Caki2 (cell line): Measurements from ENCODE around the gene MAN1B1. TPM values are rescaled to one million over a fixed set of nuclear protein-coding genes. Genes with fewer than 3 reads are reported as not detected.

Source experiments
- DNase-seq: peaks from one replicate; pipeline ENCODE4 v3.0.0-alpha.2; 2015; ENCODE audit warnings: low read depth
- in situ Hi-C: cut with HindIII; loops from 2 replicates; pipeline ENCODE4 v1.10.0; 2016; ENCODE audit warnings: low sequenced_read_pairs, low pct_unique_long_range_greater_than_20kb, mixed read lengths
- total RNA-seq: library from RNA; depleted of rRNA; stranded (reverse); fragments of >200 nt; shearing (Covaris generic); gene quantifications from 2 replicates; pipeline ENCODE4 v1.2.3, GENCODE V29; 2014; ENCODE audit warnings: low replicate concordance; rRNA removed

The MAN1B1 gene
- total RNA-seq, 1 experiment from 2014 or later = 79.4 TPM

DNA sequence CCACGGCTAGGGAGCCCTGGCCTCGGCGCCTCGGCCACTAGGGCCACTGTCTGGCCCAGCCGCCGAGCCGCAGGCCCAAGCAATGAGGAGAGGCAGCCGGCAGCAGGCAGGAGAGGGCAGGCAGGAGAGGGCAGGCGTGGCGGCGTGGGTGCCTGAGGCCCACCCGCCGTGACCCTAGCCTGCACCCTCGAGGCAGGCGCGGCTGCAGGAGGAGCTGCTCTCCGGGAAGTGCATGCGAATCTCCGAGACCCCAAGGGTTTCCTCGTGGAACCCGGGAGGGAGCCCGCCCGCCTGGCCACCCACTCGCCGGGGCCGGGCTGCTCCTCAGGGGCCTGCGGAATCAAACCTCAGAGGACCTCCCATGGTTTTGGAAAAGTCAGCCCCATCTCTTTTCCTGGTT lies 61.5 kb downstream of the MAN1B1 start:
- in situ Hi-C loops = no loop called here
- no peak for DNase-seq

- in situ Hi-C loops = no loop called here
- DNase-seq = no peak
Measured at GRCh38 chr9:137148661-137149060, 61.9 kb downstream of the MAN1B1 start.

DNA sequence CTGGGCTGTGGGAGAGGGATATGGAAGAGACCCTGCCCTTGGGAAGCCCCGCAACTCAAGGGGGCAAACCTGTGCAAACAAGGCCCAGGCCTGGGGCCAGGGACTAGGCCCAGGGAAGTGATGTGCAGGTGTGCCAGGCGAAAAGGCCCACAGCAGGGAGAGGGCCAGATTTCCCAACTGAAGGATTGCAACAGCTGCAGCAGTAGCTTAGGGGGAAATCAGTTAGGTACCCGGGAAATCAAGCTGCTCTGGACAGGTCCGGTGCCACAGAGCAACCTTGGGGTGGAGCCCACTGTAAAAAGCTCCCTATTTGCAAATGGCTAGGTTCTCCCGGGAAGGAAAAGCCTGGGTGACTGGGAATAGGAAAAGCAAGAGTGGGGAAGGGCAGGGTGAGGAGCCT lies 62.6 kb downstream of the MAN1B1 start:
- in situ Hi-C loops = no loop called here

GRCh38 chr9:137149942-137150616 lies 63.3 kb downstream of the MAN1B1 start:
- in situ Hi-C loops = no loop called here
- DNase-seq = peak; percentile 97

More for the DNA sequence above, 62.6 kb downstream of the MAN1B1 start:
- DNase-seq = no peak

DNA sequence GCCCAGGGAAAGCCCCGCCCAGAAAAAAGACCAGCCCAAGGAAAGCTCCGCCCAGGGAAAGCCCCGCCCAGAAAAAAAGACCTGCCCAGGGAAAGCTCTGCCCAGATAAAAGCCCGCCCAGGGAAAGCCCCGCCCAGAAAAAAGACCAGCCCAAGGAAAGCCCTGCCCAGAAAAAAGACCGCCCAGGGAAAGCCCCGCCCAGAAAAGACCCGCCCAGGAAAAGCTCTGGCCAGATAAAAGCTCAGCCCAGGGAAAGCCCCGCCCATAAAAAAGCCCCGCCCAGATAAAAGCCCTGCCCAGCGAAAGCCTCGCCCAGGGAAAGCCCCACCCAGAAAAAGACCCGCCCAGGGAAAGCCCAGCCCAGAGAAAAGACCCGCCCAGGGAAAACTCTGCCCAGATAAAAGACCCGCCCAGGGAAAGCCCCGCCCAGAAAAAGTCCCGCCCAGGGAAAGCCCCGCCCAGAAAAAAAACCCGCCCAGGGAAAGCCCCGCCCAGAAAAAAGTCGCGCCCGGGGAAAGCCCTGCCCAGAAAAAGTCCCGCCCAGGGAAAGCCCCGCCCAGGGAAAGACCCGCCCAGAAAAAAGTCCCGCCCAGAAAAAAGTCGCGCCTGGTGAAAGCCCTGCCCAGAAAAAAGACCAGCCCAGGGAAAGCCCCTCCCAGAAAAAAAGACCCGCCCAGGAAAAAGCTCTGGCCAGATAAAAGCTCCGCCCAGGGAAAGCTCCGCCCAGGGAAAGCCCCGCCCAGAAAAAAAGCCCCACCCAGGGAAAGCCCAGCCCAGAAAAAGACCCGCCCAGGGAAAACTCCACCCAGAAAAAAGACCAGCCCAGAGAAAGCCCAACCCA lies 64.1 kb downstream of the MAN1B1 start:
- DNase-seq = peak; percentile 94
- in situ Hi-C loops = no loop called here

DNA sequence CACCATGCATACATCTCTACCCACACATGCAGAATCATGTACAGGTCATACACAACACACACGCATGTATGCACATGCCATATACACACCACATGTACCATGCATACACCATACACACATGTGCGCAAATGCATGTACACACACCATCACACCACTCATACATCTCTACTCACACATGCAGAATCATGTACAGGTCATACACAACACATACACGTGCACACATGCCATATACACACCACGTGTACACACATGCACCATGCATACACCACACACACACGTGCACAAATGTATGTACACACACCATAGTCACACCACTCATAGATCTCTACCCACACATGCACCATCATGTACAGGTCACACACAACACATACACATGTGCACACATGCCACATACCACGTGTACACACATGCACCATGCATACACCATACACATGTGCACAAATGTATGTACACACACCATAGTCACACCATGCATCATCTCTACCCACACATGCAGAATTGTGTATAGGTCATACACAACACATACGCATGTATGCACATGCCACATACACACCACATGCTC lies 66.1 kb downstream of the MAN1B1 start:
- DNase-seq = no peak
- in situ Hi-C loops = no loop called here

- DNase-seq = no peak
- in situ Hi-C loops = no loop called here
Measured at GRCh38 chr9:137156567-137157375, 70.0 kb downstream of the MAN1B1 start.

GRCh38 chr9:137157618-137158415 lies 71.0 kb downstream of the MAN1B1 start:
- no peak for DNase-seq
- in situ Hi-C loops = no loop called here

DNA sequence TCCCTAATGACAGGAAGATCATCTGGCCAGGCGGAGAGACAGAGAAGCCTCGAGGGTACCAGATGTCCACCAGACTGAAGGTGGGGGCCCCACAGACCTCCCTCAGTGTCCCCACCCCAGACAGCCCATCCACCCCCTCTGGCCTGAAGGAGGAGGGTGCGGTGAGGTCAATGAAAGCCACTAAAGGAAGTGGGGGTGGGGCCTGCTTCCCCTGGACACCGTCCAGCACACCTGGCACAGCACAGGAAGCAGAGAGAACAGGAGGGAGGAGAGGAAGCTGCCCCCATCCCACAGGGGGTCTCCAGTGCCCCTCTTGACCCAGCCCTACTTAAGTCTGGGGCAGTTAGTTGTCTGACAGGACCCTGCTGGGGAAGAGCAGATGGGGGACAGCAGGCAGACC lies 71.8 kb downstream of the MAN1B1 start:
- in situ Hi-C loops = no loop called here
- DNase-seq = no peak

Other genes with a start within 250 kb of the MAN1B1 start
- 1.3 and 1.7 TPM in 2 replicates for gene AJM1, start 244.5 kb upstream of the MAN1B1 start, total RNA-seq
- 125 and 127 TPM in 2 replicates for gene PHPT1, start 237.6 kb upstream of the MAN1B1 start, total RNA-seq
- 0.17 TPM in 2 replicates for gene MAMDC4, start 234.6 kb upstream of the MAN1B1 start, total RNA-seq
- gene EDF1, start 220.7 kb upstream of the MAN1B1 start, total RNA-seq = 460 and 494 TPM in 2 replicates
- 61.9 and 67.0 TPM in 2 replicates for gene TRAF2, start 200.5 kb upstream of the MAN1B1 start, total RNA-seq
- 139 and 152 TPM in 2 replicates for gene FBXW5, start 142.2 kb upstream of the MAN1B1 start, total RNA-seq
- not detected in 2 replicates for gene C8G, start 141.7 kb upstream of the MAN1B1 start, total RNA-seq
- not detected in 2 replicates for gene LCN12, start 134.7 kb upstream of the MAN1B1 start, total RNA-seq
- not detected in 2 replicates for gene PTGDS, start 109.5 kb upstream of the MAN1B1 start, total RNA-seq
- gene LCNL1, start 104.0 kb upstream of the MAN1B1 start, total RNA-seq = not detected in 2 replicates
- gene PAXX, start 94.6 kb upstream of the MAN1B1 start, total RNA-seq = 129 and 137 TPM in 2 replicates
- not detected in 2 replicates for gene CLIC3, start 90.4 kb upstream of the MAN1B1 start, total RNA-seq
- 19.0 and 23.5 TPM in 2 replicates for gene ABCA2, start 58.7 kb upstream of the MAN1B1 start, total RNA-seq
- not detected in 2 replicates for gene FUT7, start 54.9 kb upstream of the MAN1B1 start, total RNA-seq
- 31.8 and 45.1 TPM in 2 replicates for gene NPDC1, start 40.8 kb upstream of the MAN1B1 start, total RNA-seq
- gene ENTPD2, start 32.9 kb upstream of the MAN1B1 start, total RNA-seq = not detected in 2 replicates
- gene SAPCD2, start 16.4 kb upstream of the MAN1B1 start, total RNA-seq = 51.2 and 55.0 TPM in 2 replicates
- 2.1 and 2.3 TPM in 2 replicates for gene UAP1L1, start 9.5 kb upstream of the MAN1B1 start, total RNA-seq
- gene DPP7, start 27.7 kb downstream of the MAN1B1 start, total RNA-seq = 118 and 163 TPM in 2 replicates
- gene GRIN1, start 52.2 kb downstream of the MAN1B1 start, total RNA-seq = not detected in 2 replicates
- gene LRRC26, start 83.1 kb downstream of the MAN1B1 start, total RNA-seq = 1.8 and 3.0 TPM in 2 replicates
- gene TMEM210, start 85.1 kb downstream of the MAN1B1 start, total RNA-seq = not detected in 2 replicates
- gene ANAPC2, start 101.6 kb downstream of the MAN1B1 start, total RNA-seq = 38.2 and 94.6 TPM in 2 replicates
- gene SSNA1, start 101.7 kb downstream of the MAN1B1 start, total RNA-seq = 163 and 166 TPM in 2 replicates
- gene TPRN, start 113.8 kb downstream of the MAN1B1 start, total RNA-seq = 13.9 and 15.2 TPM in 2 replicates
- gene TMEM203, start 118.7 kb downstream of the MAN1B1 start, total RNA-seq = 57.6 and 83.9 TPM in 2 replicates
- gene NDOR1, start 118.7 kb downstream of the MAN1B1 start, total RNA-seq = 8.1 and 8.3 TPM in 2 replicates
- not detected in 2 replicates for gene RNF208, start 135.3 kb downstream of the MAN1B1 start, total RNA-seq
- gene CYSRT1, start 138.2 kb downstream of the MAN1B1 start, total RNA-seq = 0.61 and 12.7 TPM in 2 replicates
- not detected in 2 replicates for gene RNF224, start 140.5 kb downstream of the MAN1B1 start, total RNA-seq
- not detected in 2 replicates for gene SLC34A3, start 143.9 kb downstream of the MAN1B1 start, total RNA-seq
- gene TUBB4B, start 154.3 kb downstream of the MAN1B1 start, total RNA-seq = 909 and 1,000 TPM in 2 replicates
- gene STPG3, start 164.3 kb downstream of the MAN1B1 start, total RNA-seq = not detected in 2 replicates
- 84.1 and 92.6 TPM in 2 replicates for gene NELFB, start 168.3 kb downstream of the MAN1B1 start, total RNA-seq
- 35.1 and 51.9 TPM in 2 replicates for gene TOR4A, start 190.7 kb downstream of the MAN1B1 start, total RNA-seq
- gene NRARP, start 215.3 kb downstream of the MAN1B1 start, total RNA-seq = 0.17 and 2.0 TPM in 2 replicates